NCI-H146 treated with DMSO at 0.1 percent for 48 hours (cell line): ENCODE results near the gene TMEM269.

Source experiments
- DNase-seq: peaks from one replicate; lab custom pipeline; 2025; ENCODE audit not compliant: unreplicated experiment; lab: John Stamatoyannopoulos, UW

Gene TMEM269

GRCh38 chr1:42817976-42818375 is 33.2 kb downstream of the TMEM269 start:
- no peak for DNase-seq

GRCh38 chr1:42820813-42821212 is 36.0 kb downstream of the TMEM269 start:
- no peak for DNase-seq

DNA sequence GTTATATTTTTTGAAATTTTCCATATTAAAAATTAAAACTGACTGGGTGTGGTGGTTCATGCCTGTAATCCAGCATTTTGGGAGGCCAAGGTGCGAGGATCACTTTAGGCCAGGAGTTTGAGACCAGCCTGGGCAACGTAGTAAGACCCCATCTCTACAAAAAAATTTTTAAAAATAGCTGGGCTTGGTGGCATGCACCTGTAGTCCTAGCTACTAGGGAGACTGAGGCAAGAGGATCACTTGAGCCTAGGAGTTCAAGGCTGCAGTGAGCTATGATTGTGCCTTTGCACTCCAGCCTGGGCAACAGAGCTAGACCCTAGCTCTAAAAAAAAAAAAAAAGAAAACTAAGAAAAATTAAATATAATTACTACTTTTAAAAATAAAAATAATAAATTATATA is 36.9 kb downstream of the TMEM269 start:
- no peak for DNase-seq

GRCh38 chr1:42822800-42823392 is 38.1 kb downstream of the TMEM269 start:
- no peak for DNase-seq

- no peak for DNase-seq
These were observed 39.8 kb downstream of the TMEM269 start for GRCh38 chr1:42824481-42825035.

DNA sequence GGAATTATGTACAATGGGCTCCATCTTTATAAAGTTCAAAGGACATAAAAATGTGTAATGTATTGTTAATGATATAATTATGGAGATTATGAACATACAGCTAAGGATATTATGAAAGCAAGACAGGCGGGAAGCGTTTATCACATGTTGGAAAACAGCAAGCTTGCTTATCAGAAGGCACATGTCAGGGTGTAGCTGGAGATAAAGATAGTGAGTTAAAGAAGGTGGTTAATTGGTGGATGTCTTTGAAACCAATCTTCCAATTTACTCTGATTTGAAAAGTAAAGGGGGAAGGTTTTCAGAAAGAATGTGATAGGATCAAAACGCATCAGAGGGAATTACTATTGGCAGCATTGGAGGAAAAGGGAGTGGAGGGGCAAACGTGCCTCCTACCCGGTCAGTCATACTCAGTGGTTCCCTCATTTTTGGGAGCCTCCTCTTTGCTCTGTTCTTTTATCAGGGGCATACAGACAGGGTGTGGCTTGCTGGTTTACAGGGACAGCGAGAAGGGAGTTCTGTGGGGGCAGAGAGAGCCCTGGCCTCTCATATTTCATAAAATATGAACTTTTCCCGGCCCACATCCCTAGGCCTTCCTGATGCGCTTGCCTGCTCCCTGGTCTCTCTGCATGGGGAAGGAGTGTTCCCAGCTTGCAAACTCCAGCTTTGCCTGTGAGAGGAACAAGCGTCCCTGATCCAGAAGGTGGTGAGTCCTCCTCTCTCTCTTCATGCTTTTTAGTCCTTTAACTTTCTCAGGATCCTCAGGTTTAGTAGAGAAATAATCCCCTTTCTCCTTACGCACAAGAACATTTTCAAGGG is 40.5 kb downstream of the TMEM269 start:
- no peak for DNase-seq

- DNase-seq = no peak
These were observed 45.8 kb downstream of the TMEM269 start for GRCh38 chr1:42830631-42831030.

DNA sequence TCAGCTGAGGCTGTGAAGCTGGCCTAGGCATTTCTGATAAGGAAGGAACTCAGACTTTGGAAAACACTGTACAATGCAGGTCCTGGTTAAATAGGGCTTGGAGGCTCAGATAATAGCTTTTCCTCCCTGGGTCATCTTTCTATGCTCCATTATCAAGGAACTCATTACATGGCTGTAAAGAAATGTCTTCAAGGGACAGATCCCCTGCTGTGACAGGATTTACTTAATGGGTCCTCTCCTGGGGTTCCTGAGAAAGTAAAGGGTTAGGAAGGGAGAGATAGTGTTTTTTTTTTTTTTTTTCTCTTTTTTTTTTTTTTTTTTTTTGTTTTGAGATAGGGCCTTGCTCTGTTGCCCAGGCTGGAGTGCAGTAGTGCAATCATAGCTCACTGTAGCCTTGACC is 46.5 kb downstream of the TMEM269 start:
- DNase-seq = no peak

DNA sequence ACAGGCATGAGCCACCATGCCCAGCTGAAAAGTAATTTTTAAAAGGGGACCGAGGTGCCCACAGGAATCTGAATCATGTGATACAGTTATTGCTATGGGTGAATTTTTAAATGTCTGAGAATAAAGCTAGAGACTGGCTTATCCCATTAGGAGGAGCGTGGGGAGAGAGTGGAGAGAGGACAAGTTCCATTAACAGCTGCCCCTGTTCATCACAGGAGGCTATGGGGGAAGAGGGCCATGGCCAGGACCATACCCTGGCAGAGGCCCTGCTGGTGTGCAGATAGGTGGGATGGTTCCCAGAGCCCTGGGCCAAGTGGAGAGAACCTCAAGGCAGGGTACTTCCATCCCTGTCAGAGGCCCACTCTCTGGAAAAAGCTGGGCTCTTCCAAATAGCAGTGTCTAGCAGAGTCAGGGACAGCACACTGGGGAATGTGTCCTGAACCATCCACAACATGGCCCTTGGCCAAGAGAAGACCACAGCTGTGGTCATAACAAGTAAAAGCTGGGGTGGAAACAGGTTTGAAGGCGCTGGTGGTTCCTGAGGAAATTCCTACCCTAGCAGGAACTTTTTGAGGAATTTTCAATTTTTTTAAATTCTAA is 48.0 kb downstream of the TMEM269 start:
- DNase-seq = no peak

DNA sequence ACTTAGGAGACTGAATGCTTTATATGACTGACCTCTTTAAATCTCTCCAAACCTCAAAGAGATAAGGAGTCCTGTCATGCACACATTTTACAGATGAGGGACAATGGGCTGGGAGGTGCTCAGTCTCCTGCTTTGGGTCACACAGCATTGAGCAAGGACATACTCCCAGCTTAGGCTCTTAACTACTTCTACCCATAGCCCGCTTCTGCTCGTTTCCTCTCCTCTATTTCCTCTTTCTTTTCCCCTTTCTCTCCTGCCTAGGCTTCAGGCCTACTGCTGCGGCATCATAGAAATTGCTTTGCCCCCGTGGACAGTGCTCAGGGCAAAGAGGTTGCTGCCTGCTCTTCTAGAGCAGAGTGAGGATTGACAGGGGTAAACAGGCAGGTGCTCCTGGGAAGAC is 49.2 kb downstream of the TMEM269 start:
- no peak for DNase-seq

GRCh38 chr1:42834803-42835202 is 50.0 kb downstream of the TMEM269 start:
- DNase-seq = no peak

- DNase-seq = no peak
These were observed 50.6 kb downstream of the TMEM269 start for GRCh38 chr1:42835422-42835821.

DNA sequence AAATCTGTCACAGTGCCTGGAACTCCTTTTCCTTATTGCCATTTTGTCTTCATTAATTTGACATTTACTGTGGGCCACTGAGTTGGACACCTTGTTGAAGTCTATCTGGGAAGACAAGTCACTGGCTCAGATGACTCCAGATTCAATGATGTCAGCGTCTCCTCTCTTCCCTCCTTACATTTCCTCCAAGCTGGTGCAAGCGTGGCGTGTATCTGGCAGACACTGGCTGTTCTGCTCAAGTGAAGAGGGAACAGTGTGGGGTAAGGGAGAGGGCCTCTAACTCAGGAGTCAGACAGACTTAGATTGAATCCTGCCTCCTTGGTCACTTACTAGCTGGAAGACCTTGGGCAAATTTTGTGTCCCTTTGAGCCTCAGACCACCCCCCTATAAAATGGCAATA is 52.9 kb downstream of the TMEM269 start:
- DNase-seq = no peak

GRCh38 chr1:42838482-42839190 is 53.8 kb downstream of the TMEM269 start:
- DNase-seq = no peak

- DNase-seq = no peak
These were observed 56.2 kb downstream of the TMEM269 start for GRCh38 chr1:42841010-42841409.

DNA sequence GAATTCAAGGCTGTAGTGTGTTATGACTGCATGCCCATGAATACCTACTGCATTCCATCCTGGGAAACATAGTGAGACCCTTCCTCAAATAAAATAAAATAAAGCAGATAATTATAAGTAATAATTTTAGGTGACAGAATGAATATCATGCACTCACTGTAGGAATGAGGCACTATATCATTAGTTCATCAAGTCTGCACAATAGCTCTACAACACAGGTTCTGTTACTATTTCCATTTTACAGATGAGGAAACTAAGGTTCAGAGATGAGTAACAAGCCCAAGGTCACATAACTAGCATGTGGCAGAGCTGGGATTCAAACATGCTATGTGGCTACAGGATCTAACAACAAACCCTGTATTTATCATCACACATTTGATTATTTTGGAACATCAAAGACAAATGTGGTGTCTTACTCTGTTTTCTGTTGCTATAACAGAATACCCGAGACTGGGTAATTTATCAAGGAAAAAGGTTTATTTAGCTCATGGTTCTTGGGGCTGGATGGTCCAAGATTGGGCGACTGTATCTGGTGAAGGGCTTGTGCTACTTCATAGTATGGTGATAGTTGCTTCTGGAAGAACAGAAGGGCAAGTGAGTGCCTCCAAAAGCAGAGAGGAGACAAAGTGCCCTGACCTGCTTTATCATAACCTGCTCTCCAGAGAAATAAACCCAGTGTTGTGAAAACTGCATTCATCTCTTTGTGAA is 56.8 kb downstream of the TMEM269 start:
- DNase-seq = no peak

GRCh38 chr1:42844592-42845140 is 59.9 kb downstream of the TMEM269 start:
- DNase-seq = no peak

GRCh38 chr1:42845193-42845592 is 60.4 kb downstream of the TMEM269 start:
- DNase-seq = no peak

GRCh38 chr1:42845866-42846256 is 61.1 kb downstream of the TMEM269 start:
- DNase-seq = no peak

GRCh38 chr1:42846257-42847110 is 61.7 kb downstream of the TMEM269 start, which contains the start of gene ZNF691:
Gene ZNF691 (plus strand): TSS chr1:42846613. CDS start chr1:42849659, 3,046 bp downstream.
- peak; percentile 79 for DNase-seq
